ENCODE measurements around the gene SLC13A5. TPM values are rescaled to one million over a fixed set of nuclear protein-coding genes. Genes with fewer than 3 reads are reported as not detected.
"Not testable (repeated sequence)": the region's sequence is repeated elsewhere in the genome, so short reads cannot be mapped to it uniquely, and the experiment has no call there.

SLC13A5 gene
- total RNA-seq, 1 donor from 2014 or later = 3.5 TPM

GRCh38 chr17:6710317-6710716, 2.9 kb downstream of the SLC13A5 start:
- ATAC-seq = no peak

- ATAC-seq = no peak
Measured at GRCh38 chr17:6708357-6708961, 4.7 kb downstream of the SLC13A5 start.

GRCh38 chr17:6706996-6707395, 6.2 kb downstream of the SLC13A5 start:
- ATAC-seq = no peak

GRCh38 chr17:6706499-6706898, 6.7 kb downstream of the SLC13A5 start:
- no peak for ATAC-seq

GRCh38 chr17:6704470-6705052, 8.6 kb downstream of the SLC13A5 start:
- ATAC-seq = no peak

GRCh38 chr17:6703751-6704150, 9.4 kb downstream of the SLC13A5 start:
- no peak for ATAC-seq

- no peak for ATAC-seq
Measured at GRCh38 chr17:6702567-6703215, 10.5 kb downstream of the SLC13A5 start.

- ATAC-seq = no peak
Measured at GRCh38 chr17:6701719-6702118, 11.4 kb downstream of the SLC13A5 start.

- no peak for ATAC-seq
Measured at GRCh38 chr17:6700948-6701307, 12.2 kb downstream of the SLC13A5 start.

GRCh38 chr17:6699997-6700947, 12.9 kb downstream of the SLC13A5 start:
- ATAC-seq = no peak

GRCh38 chr17:6698004-6698403, 15.2 kb downstream of the SLC13A5 start:
- no peak for ATAC-seq

GRCh38 chr17:6696906-6697305, 16.3 kb downstream of the SLC13A5 start:
- no peak for ATAC-seq

GRCh38 chr17:6695565-6695964, 17.6 kb downstream of the SLC13A5 start:
- no peak for ATAC-seq

- ATAC-seq = no peak
Measured at GRCh38 chr17:6695051-6695450, 18.1 kb downstream of the SLC13A5 start.

GRCh38 chr17:6691958-6692357, 21.2 kb downstream of the SLC13A5 start:
- not testable (repeated sequence) for ATAC-seq

- no peak for ATAC-seq
Measured at GRCh38 chr17:6691546-6691945, 21.6 kb downstream of the SLC13A5 start.

- ATAC-seq = no peak
Measured at GRCh38 chr17:6690641-6691040, 22.5 kb downstream of the SLC13A5 start.

- ATAC-seq = no peak
Measured at GRCh38 chr17:6688944-6689343, 24.2 kb downstream of the SLC13A5 start.

- no peak for ATAC-seq
Measured at GRCh38 chr17:6686026-6686425, 27.1 kb downstream of the SLC13A5 start.

- no peak for ATAC-seq
Measured at GRCh38 chr17:6684881-6685767, 28.0 kb downstream of the SLC13A5 start.

- no peak for ATAC-seq
Measured at GRCh38 chr17:6684460-6684783, 28.7 kb downstream of the SLC13A5 start.

- ATAC-seq = no peak
Measured at GRCh38 chr17:6683730-6684459, 29.3 kb downstream of the SLC13A5 start.
